ENCODE data around the gene NKD1. TPM values are rescaled to one million over a fixed set of nuclear protein-coding genes. Genes with fewer than 3 reads are reported as not detected.
A peak's percentile ranks its signal among the peaks of the same experiment; 100 is the strongest.

Gene NKD1
- total RNA-seq, 8 experiments from 2014 or later = 0.13 to 20.0 (median 1.2) TPM

- Histone ChIP-seq H3K4me3 (no peak overlapping the region), H3K27ac (no peak overlapping the region), H3K4me1 (replicated peaks in 1 of 2) (peaks cover 5 to 13% of the 10 kb centered on the region in 2 donors)
- in situ Hi-C loops (cut with MboI; ENCODE audit: low pct_unique_long_range_greater_than_20kb in 2 of 9, low sequenced_read_pairs in 9 of 9, unreplicated experiment in 9 of 9) = no loop called here
- 95 to 100% (median 100%) methylated on average over 1 to 4 of the region's 7 CpGs; no CpG with 5 or more reads in 7 of the 10 experiments for WGBS, 10 experiments
- no peak for ATAC-seq (replicated peaks in 6 of 8)
These were observed 24.5 kb upstream of the NKD1 start for GRCh38 chr16:50523710-50524109.

GRCh38 chr16:50525262-50525661, 22.9 kb upstream of the NKD1 start:
- WGBS, 10 experiments = 67 to 100% (median 100%) methylated on average over 1 to 3 of the region's 3 CpGs; no CpG with 5 or more reads in 3 of the 10 experiments
- H3K4me1 ChIP-seq (replicated peaks in 1 of 2) = peaks cover 5 to 13% of the 10 kb centered on the region in 2 donors
- in situ Hi-C loops (cut with MboI; ENCODE audit: low pct_unique_long_range_greater_than_20kb in 2 of 9, low sequenced_read_pairs in 9 of 9, unreplicated experiment in 9 of 9) = loop anchor here in 1 of 9 experiments (25.0 kb wide), 1 partner anchor 138 kb away; no protein-coding TSS in a partner anchor

GRCh38 chr16:50525716-50526115, 22.5 kb upstream of the NKD1 start:
- Histone ChIP-seq H3K4me1 (replicated peaks in 1 of 2) (peaks cover 2 to 13% of the 10 kb centered on the region in 2 donors), H3K4me3 (no peak overlapping the region), H3K27ac (no peak overlapping the region)
- 42 to 100% (median 93%) methylated on average over 1 to 6 of the region's 6 CpGs for WGBS, 10 experiments
- no peak for ATAC-seq (replicated peaks in 6 of 8)
- in situ Hi-C loops (cut with MboI; ENCODE audit: low pct_unique_long_range_greater_than_20kb in 2 of 9, low sequenced_read_pairs in 9 of 9, unreplicated experiment in 9 of 9) = loop anchor here in 1 of 9 experiments (25.0 kb wide), 1 partner anchor 138 kb away; no protein-coding TSS in a partner anchor

More at GRCh38 chr16:50525262-50525661, 22.9 kb upstream of the NKD1 start:
- peak in 3 of 8 experiments; percentile 40 to 70 (median 65) for ATAC-seq (replicated peaks in 6 of 8)
- Histone ChIP-seq H3K4me3 (no peak overlapping the region), H3K27ac (no peak overlapping the region)

- 0 to 100% (median 60%) methylated on average over 1 to 3 of the region's 4 CpGs; no CpG with 5 or more reads in 7 of the 10 experiments for WGBS, 10 experiments
- peaks cover 2 to 13% of the 10 kb centered on the region in 2 donors for H3K4me1 ChIP-seq (replicated peaks in 1 of 2)
These were observed 21.9 kb upstream of the NKD1 start for GRCh38 chr16:50526249-50526648.

GRCh38 chr16:50526796-50527195, 21.4 kb upstream of the NKD1 start:
- ATAC-seq (replicated peaks in 6 of 8) = peak in 3 of 8 experiments; percentile 32 to 60 (median 35)
- H3K4me3 ChIP-seq = no peak overlapping the region
- H3K27ac ChIP-seq = no peak overlapping the region
- H3K4me1 ChIP-seq (replicated peaks in 1 of 2) = peaks cover 2 to 13% of the 10 kb centered on the region in 2 donors
- in situ Hi-C loops (cut with MboI; ENCODE audit: low pct_unique_long_range_greater_than_20kb in 2 of 9, low sequenced_read_pairs in 9 of 9, unreplicated experiment in 9 of 9) = loop anchor here in 1 of 9 experiments (25.0 kb wide), 1 partner anchor 139 kb away; no protein-coding TSS in a partner anchor
- 30 to 95% (median 83%) methylated on average over 2 to 6 of the region's 6 CpGs; no CpG with 5 or more reads in 5 of the 10 experiments for WGBS, 10 experiments

More at GRCh38 chr16:50526249-50526648, 21.9 kb upstream of the NKD1 start:
- no peak for ATAC-seq (replicated peaks in 6 of 8)
- Histone ChIP-seq H3K27ac (no peak overlapping the region), H3K4me3 (no peak overlapping the region)
- in situ Hi-C loops (cut with MboI; ENCODE audit: low pct_unique_long_range_greater_than_20kb in 2 of 9, low sequenced_read_pairs in 9 of 9, unreplicated experiment in 9 of 9) = loop anchor here in 1 of 9 experiments (25.0 kb wide), 1 partner anchor 139 kb away; no protein-coding TSS in a partner anchor

GRCh38 chr16:50528820-50529219, 19.4 kb upstream of the NKD1 start:
- 0 to 100% (median 71%) methylated on average over 1 of the region's 1 CpG; no CpG with 5 or more reads in 5 of the 10 experiments for WGBS, 10 experiments
- in situ Hi-C loops (cut with MboI; ENCODE audit: low pct_unique_long_range_greater_than_20kb in 2 of 9, low sequenced_read_pairs in 9 of 9, unreplicated experiment in 9 of 9) = loop anchor here in 1 of 9 experiments (25.0 kb wide), 1 partner anchor 142 kb away; no protein-coding TSS in a partner anchor
- ATAC-seq (replicated peaks in 6 of 8) = no peak
- no peak overlapping the region for H3K4me3 ChIP-seq
- no peak overlapping the region for H3K27ac ChIP-seq
- H3K4me1 ChIP-seq (replicated peaks in 1 of 2) = peaks cover 2 to 13% of the 10 kb centered on the region in 2 donors

- no peak overlapping the region for H3K27ac ChIP-seq
- in situ Hi-C loops (cut with MboI; ENCODE audit: low pct_unique_long_range_greater_than_20kb in 2 of 9, low sequenced_read_pairs in 9 of 9, unreplicated experiment in 9 of 9) = loop anchor here in 1 of 9 experiments (25.0 kb wide), 1 partner anchor 142 kb away; no protein-coding TSS in a partner anchor
- peaks cover 2 to 13% of the 10 kb centered on the region in 2 donors for H3K4me1 ChIP-seq (replicated peaks in 1 of 2)
- no peak for ATAC-seq (replicated peaks in 6 of 8)
- H3K4me3 ChIP-seq = no peak overlapping the region
These were observed 18.9 kb upstream of the NKD1 start for GRCh38 chr16:50529334-50529733.

- Histone ChIP-seq H3K4me1 (replicated peaks in 1 of 2) (peaks cover 2 to 13% of the 10 kb centered on the region in 2 donors), H3K4me3 (no peak overlapping the region), H3K27ac (no peak overlapping the region)
- WGBS, 10 experiments = 26 to 96% (median 84%) methylated on average over 1 to 10 of the region's 13 CpGs
- no peak for ATAC-seq (replicated peaks in 6 of 8)
- in situ Hi-C loops (cut with MboI; ENCODE audit: low pct_unique_long_range_greater_than_20kb in 2 of 9, low sequenced_read_pairs in 9 of 9, unreplicated experiment in 9 of 9) = loop anchor here in 1 of 9 experiments (25.0 kb wide), 1 partner anchor 143 kb away; no protein-coding TSS in a partner anchor
These were observed 17.6 kb upstream of the NKD1 start for GRCh38 chr16:50530277-50531236.

- Histone ChIP-seq H3K4me3 (no peak overlapping the region), H3K27ac (no peak overlapping the region), H3K4me1 (replicated peaks in 1 of 2) (peaks cover 2 to 13% of the 10 kb centered on the region in 2 donors)
- in situ Hi-C loops (cut with MboI; ENCODE audit: low pct_unique_long_range_greater_than_20kb in 2 of 9, low sequenced_read_pairs in 9 of 9, unreplicated experiment in 9 of 9) = loop anchor here in 1 of 9 experiments (25.0 kb wide), 1 partner anchor 144 kb away; no protein-coding TSS in a partner anchor
- ATAC-seq (replicated peaks in 6 of 8) = no peak
- 13 to 100% (median 80%) methylated on average over 1 of the region's 2 CpGs; no CpG with 5 or more reads in 3 of the 10 experiments for WGBS, 10 experiments
These were observed 16.8 kb upstream of the NKD1 start for GRCh38 chr16:50531359-50531758.

- no peak for ATAC-seq (replicated peaks in 6 of 8)
- peaks cover 2 to 8% of the 10 kb centered on the region in 2 donors for H3K4me1 ChIP-seq (replicated peaks in 1 of 2)
- 0 to 90% (median 86%) methylated on average over 1 to 3 of the region's 3 CpGs; no CpG with 5 or more reads in 3 of the 10 experiments for WGBS, 10 experiments
- H3K27ac ChIP-seq = no peak overlapping the region
- H3K4me3 ChIP-seq = no peak overlapping the region
- in situ Hi-C loops (cut with MboI; ENCODE audit: low pct_unique_long_range_greater_than_20kb in 2 of 9, low sequenced_read_pairs in 9 of 9, unreplicated experiment in 9 of 9) = loop anchor here in 1 of 9 experiments (25.0 kb wide), 1 partner anchor 145 kb away; no protein-coding TSS in a partner anchor
These were observed 16.3 kb upstream of the NKD1 start for GRCh38 chr16:50531901-50532300.

- H3K4me1 ChIP-seq (replicated peaks in 1 of 2) = peaks cover 0 to 2% of the 10 kb centered on the region in 2 donors
- H3K4me3 ChIP-seq = no peak overlapping the region
- in situ Hi-C loops (cut with MboI; ENCODE audit: low pct_unique_long_range_greater_than_20kb in 2 of 9, low sequenced_read_pairs in 9 of 9, unreplicated experiment in 9 of 9) = loop anchor here in 1 of 9 experiments (25.0 kb wide), 1 partner anchor 145 kb away; no protein-coding TSS in a partner anchor
- ATAC-seq (replicated peaks in 6 of 8) = no peak
- 59 to 100% (median 88%) methylated on average over 1 to 4 of the region's 6 CpGs; no CpG with 5 or more reads in 3 of the 10 experiments for WGBS, 10 experiments
- no peak overlapping the region for H3K27ac ChIP-seq
These were observed 15.6 kb upstream of the NKD1 start for GRCh38 chr16:50532576-50532975.

GRCh38 chr16:50533317-50533716, 14.9 kb upstream of the NKD1 start:
- H3K27ac ChIP-seq = no peak overlapping the region
- ATAC-seq (replicated peaks in 6 of 8) = no peak
- 80% methylated on average over 1 of the region's 4 CpGs; no CpG with 5 or more reads in 9 of the 10 experiments for WGBS, 10 experiments
- no peak overlapping the region for H3K4me3 ChIP-seq
- H3K4me1 ChIP-seq (replicated peaks in 1 of 2) = no peaks in the 10 kb centered on the region
- in situ Hi-C loops (cut with MboI; ENCODE audit: low pct_unique_long_range_greater_than_20kb in 2 of 9, low sequenced_read_pairs in 9 of 9, unreplicated experiment in 9 of 9) = loop anchor here in 1 of 9 experiments (25.0 kb wide), 1 partner anchor 146 kb away; no protein-coding TSS in a partner anchor

Measured in motor neuron (in vitro differentiated cells).